Measurements from ENCODE around the gene CABLES2. TPM values are rescaled to one million over a fixed set of nuclear protein-coding genes. Genes with fewer than 3 reads are reported as not detected.

The CABLES2 gene
- total RNA-seq, 4 donors from 2014 or later: 0.29 to 10.6 (median 2.6) TPM

GRCh38 chr20:62405108-62405980, 1.7 kb downstream of the CABLES2 start:
- H3K27ac ChIP-seq: peak overlapping the region; percentile 15 to 73
- no peaks in the 10 kb centered on the region for H3K36me3 ChIP-seq
- no peak overlapping the region for H3K4me3 ChIP-seq
- intact Hi-C loops (cut with DNase I; ENCODE audit: low total_unique reads): loop anchor here (10.0 kb wide), 1 partner anchor 399 kb away; the partner anchor contains the start of gene OGFR
- H3K9me3 ChIP-seq: no peaks in the 10 kb centered on the region
- no peaks in the 10 kb centered on the region for H3K27me3 ChIP-seq
- TF ChIP-seq CTCF (IDR thresholded peaks at IDR 0.05) (peak; percentile 30 to 78 (median 66)), POLR2A (IDR thresholded peaks at IDR 0.05) (no peak)
- peaks cover 0 to 26% of the 10 kb centered on the region in 2 donors for H3K4me1 ChIP-seq
- peak; percentile 75 to 77 for DNase-seq

- Histone ChIP-seq H3K4me1 (peaks cover 0 to 20% of the 10 kb centered on the region in 2 donors), H3K27ac (no peak overlapping the region), H3K27me3 (no peaks in the 10 kb centered on the region), H3K9me3 (no peaks in the 10 kb centered on the region), H3K36me3 (no peaks in the 10 kb centered on the region), H3K4me3 (no peak overlapping the region)
- no peak for DNase-seq
- intact Hi-C loops (cut with DNase I; ENCODE audit: low total_unique reads): loop anchor here (10.0 kb wide), 1 partner anchor 400 kb away; the partner anchor contains the start of gene OGFR
- TF ChIP-seq CTCF (IDR thresholded peaks at IDR 0.05) (no peak), POLR2A (IDR thresholded peaks at IDR 0.05) (no peak)
These were observed 2.4 kb downstream of the CABLES2 start for GRCh38 chr20:62404761-62405107.

- Histone ChIP-seq H3K27ac (no peak overlapping the region), H3K36me3 (no peaks in the 10 kb centered on the region), H3K4me1 (peaks cover 0 to 18% of the 10 kb centered on the region in 2 donors), H3K4me3 (no peak overlapping the region), H3K9me3 (no peaks in the 10 kb centered on the region), H3K27me3 (no peaks in the 10 kb centered on the region)
- no peak for DNase-seq
- intact Hi-C loops (cut with DNase I; ENCODE audit: low total_unique reads): loop anchor here (10.0 kb wide), 1 partner anchor 401 kb away; the partner anchor contains the start of gene OGFR
- TF ChIP-seq POLR2A (IDR thresholded peaks at IDR 0.05): no peak
These were observed 2.9 kb downstream of the CABLES2 start for GRCh38 chr20:62404112-62404665.

- no peak overlapping the region for H3K4me3 ChIP-seq
- intact Hi-C loops (cut with DNase I; ENCODE audit: low total_unique reads): loop anchor here (10.0 kb wide), 1 partner anchor 401 kb away; the partner anchor contains the start of gene OGFR
- DNase-seq: no peak
- H3K4me1 ChIP-seq: peaks cover 0 to 18% of the 10 kb centered on the region in 2 donors
- TF ChIP-seq CTCF (IDR thresholded peaks at IDR 0.05) (no peak), POLR2A (IDR thresholded peaks at IDR 0.05) (no peak)
- H3K27ac ChIP-seq: no peak overlapping the region
- no peaks in the 10 kb centered on the region for H3K9me3 ChIP-seq
- H3K27me3 ChIP-seq: no peaks in the 10 kb centered on the region
- H3K36me3 ChIP-seq: no peaks in the 10 kb centered on the region
These were observed 3.8 kb downstream of the CABLES2 start for GRCh38 chr20:62403331-62403730.

- Histone ChIP-seq H3K4me1 (peaks cover 0 to 17% of the 10 kb centered on the region in 2 donors), H3K27ac (no peak overlapping the region), H3K4me3 (no peak overlapping the region), H3K9me3 (no peaks in the 10 kb centered on the region), H3K36me3 (no peaks in the 10 kb centered on the region), H3K27me3 (no peaks in the 10 kb centered on the region)
- no peak for TF ChIP-seq CTCF (IDR thresholded peaks at IDR 0.05)
- no peak for TF ChIP-seq POLR2A (IDR thresholded peaks at IDR 0.05)
- intact Hi-C loops (cut with DNase I; ENCODE audit: low total_unique reads): loop anchor here (10.0 kb wide), 1 partner anchor 402 kb away; the partner anchor contains the start of gene OGFR
- no peak for DNase-seq
These were observed 4.5 kb downstream of the CABLES2 start for GRCh38 chr20:62402456-62403150.

Data from uterus (tissue), 4 donors.